Body of pancreas (tissue), 4 donors: ENCODE measurements around the gene NAT9. TPM values are rescaled to one million over a fixed set of nuclear protein-coding genes. Genes with fewer than 3 reads are reported as not detected.

Source experiments
- ATAC-seq: fragments of 150-250 bp; one replicate; pipeline ENCODE4 v1.9.1; 2016
- DNase-seq, 4 donors: peaks; one replicate each; pipeline ENCODE4 v3.0.0-alpha.2; 2019
- H3K27ac ChIP-seq, 4 donors: fragments of 200-600 bp; sonication (generic); 1 replicate in 3 of 4; 2 replicates in 1 of 4; pipeline versions ENCODE4 v1.5.1 to v1.6.1; 2016 to 2019; ENCODE audit warnings: mild to moderate bottlenecking in 1 of 4, mixed read lengths in 1 of 4, moderate library complexity in 1 of 4
- H3K27me3 ChIP-seq, 2 donors: fragments of 200-600 bp; sonication (generic); one replicate each; pipeline ENCODE4 v1.6.0; 2016; ENCODE audit warnings: mild to moderate bottlenecking in 1 of 2
- H3K36me3 ChIP-seq, 2 donors: fragments of 200-600 bp; sonication (generic); replicated peaks in 1 of 2; 2 replicates each; pipeline ENCODE4 v1.5.1; 2016; ENCODE audit warnings: low read depth in 2 of 2; ENCODE audit not compliant: insufficient read depth in 1 of 2
- H3K4me1 ChIP-seq: fragments of 200-600 bp; sonication (generic); one replicate; pipeline ENCODE4 v1.6.0; 2016
- H3K4me3 ChIP-seq, 2 donors: fragments of 200-600 bp; sonication (generic); 1 replicate in 1 of 2; 2 replicates in 1 of 2; pipeline ENCODE4 v1.5.1; 2016 to 2019
- H3K9me3 ChIP-seq, 3 donors: fragments of 200-600 bp; sonication (generic); 1 replicate in 2 of 3; 2 replicates in 1 of 3; pipeline ENCODE4 v1.5.1; 2016
- POLR2A ChIP-seq, 3 donors: fragments of 450-650 bp; IDR thresholded peaks; one replicate each; pipeline ENCODE4 v1.6.1; 2016; ENCODE audit warnings: antibody characterized with exemption in 3 of 3, mild to moderate bottlenecking in 2 of 3
- WGBS, 2 donors: methylation state at CpG; one replicate each; pipeline ENCODE4 v1.1.5; 2017; 5-methylcytosine and 5-hydroxymethylcytosine counted together
- intact Hi-C: fragments of 100-400 bp; cut with DNase I; formaldehyde crosslinking; loops from one replicate; pipeline ENCODE4 v1.15.1; 2023
- total RNA-seq, 2 donors: library from RNA; depleted of rRNA; stranded (reverse); fragments of >200 nt; gene quantifications; one replicate each; pipeline ENCODE4 v1.1.0, GENCODE V29; 2016
- TF ChIP-seq, protein P1 (sequence below), 7 experiments: fragments of 450-650 bp in 4 of 7; fragments of 200-600 bp in 3 of 7; sonication (generic) in 3 of 7; IDR thresholded peaks; one replicate each; pipeline ENCODE4 v1.5.1; 2016 to 2019; ENCODE audit warnings: antibody characterized with exemption in 7 of 7

The NAT9 gene
- total RNA-seq, 2 donors from 2014 or later: 21.8 to 23.3 TPM

DNA sequence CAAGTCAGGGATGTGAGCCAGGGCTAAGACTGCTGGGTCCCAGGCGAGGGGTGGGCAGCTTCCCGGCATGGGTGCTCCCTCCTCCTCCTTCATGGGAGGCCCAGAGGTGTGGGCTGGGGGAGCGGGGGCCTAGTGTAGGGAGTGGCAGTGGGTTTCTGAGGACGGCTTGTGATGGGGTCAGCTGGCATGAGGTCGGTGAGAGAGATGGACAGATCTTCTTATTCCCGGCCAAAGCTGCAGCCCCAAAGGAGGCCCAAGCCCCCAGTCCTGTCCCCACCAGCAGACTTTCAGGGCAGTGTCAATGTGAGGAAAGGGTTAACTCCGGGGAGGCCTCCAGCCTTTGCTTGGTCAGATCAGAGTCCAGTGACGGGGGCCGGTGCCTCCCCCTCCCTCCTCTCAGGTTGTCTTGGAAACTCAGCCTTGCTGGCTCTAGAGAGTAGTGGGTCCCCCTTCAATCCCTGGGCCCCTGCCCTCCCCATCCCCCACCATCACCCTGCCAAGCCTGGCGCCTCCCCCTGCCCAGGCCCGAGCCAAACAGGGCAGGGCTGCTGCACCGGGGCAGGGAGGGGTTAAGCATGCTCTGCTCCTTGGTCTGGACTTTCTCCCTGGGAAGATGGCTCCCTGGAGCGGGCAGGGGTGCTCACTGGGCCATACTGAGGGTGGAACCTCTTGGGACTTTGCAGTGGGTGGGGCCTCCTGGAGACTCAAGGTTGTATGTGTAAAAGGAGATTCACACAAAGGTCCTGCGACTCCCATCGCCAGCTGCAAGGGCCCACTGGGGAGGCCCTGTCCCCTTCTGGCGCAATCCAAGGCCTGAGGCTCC is 12.4 kb downstream of the NAT9 start:
- Histone ChIP-seq H3K4me3 (no peak overlapping the region), H3K27ac (peak overlapping the region; percentile 2 to 83 (median 40)), H3K9me3 (no peaks in the 10 kb centered on the region), H3K36me3 (no peaks in the 10 kb centered on the region), H3K27me3 (no peaks in the 10 kb centered on the region), H3K4me1 (peaks cover 82% of the 10 kb centered on the region)
- intact Hi-C loops: no loop called here
- ATAC-seq: no peak
- DNase-seq: no peak
- TF ChIP-seq, protein P1, sequence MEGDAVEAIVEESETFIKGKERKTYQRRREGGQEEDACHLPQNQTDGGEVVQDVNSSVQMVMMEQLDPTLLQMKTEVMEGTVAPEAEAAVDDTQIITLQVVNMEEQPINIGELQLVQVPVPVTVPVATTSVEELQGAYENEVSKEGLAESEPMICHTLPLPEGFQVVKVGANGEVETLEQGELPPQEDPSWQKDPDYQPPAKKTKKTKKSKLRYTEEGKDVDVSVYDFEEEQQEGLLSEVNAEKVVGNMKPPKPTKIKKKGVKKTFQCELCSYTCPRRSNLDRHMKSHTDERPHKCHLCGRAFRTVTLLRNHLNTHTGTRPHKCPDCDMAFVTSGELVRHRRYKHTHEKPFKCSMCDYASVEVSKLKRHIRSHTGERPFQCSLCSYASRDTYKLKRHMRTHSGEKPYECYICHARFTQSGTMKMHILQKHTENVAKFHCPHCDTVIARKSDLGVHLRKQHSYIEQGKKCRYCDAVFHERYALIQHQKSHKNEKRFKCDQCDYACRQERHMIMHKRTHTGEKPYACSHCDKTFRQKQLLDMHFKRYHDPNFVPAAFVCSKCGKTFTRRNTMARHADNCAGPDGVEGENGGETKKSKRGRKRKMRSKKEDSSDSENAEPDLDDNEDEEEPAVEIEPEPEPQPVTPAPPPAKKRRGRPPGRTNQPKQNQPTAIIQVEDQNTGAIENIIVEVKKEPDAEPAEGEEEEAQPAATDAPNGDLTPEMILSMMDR (IDR thresholded peaks at IDR 0.05): no peak
- TF ChIP-seq POLR2A (IDR thresholded peaks at IDR 0.05): no peak
- WGBS, 2 donors: 46 to 59% methylated on average over 9 to 14 of the region's 16 CpGs

DNA sequence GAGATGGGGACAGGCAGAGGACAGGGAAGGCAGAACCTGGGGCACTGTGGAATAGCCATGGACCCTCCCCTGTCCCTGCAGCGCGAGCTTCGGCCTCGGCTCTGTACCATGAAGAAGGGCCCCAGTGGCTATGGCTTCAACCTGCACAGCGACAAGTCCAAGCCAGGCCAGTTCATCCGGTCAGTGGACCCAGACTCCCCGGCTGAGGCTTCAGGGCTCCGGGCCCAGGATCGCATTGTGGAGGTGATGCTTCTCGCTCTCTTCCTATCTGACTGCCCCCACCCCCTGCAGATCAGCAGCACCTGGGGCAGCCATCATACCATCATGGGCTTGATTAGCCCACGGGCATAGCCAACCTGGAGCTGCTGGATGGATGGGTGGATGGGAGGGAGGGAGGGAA is 14.2 kb downstream of the NAT9 start:
- Histone ChIP-seq H3K27me3 (no peaks in the 10 kb centered on the region), H3K9me3 (no peaks in the 10 kb centered on the region), H3K4me3 (no peak overlapping the region), H3K4me1 (peaks cover 82% of the 10 kb centered on the region), H3K36me3 (no peaks in the 10 kb centered on the region), H3K27ac (peak overlapping the region in 2 of 4 donors; percentile 83 to 86)
- TF ChIP-seq, protein P1 (IDR thresholded peaks at IDR 0.05): no peak
- TF ChIP-seq POLR2A (IDR thresholded peaks at IDR 0.05): no peak
- 83 to 89% methylated on average over 4 to 11 of the region's 11 CpGs for WGBS, 2 donors
- ATAC-seq (no peak), DNase-seq (no peak)
- intact Hi-C loops: no loop called here

DNA sequence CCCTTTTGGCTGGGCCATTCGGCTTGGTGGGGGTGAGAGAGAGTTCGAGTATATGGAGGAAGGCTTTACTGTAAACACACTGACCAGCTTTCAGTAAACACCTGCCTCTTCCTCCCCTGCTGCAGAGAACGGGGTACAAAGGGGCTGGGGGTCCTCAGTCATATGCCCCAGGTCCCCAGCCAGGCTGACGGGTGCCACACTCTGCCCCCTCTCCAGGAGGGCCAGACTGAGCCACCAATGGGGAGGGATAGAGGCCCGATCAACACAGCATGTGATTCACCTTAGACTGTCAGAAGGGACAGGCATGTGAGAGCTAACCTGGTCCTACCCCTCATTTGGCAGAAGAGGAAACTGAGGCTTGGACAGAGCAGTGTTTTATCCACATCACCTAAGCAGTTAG is 14.7 kb downstream of the NAT9 start:
- Histone ChIP-seq H3K9me3 (no peaks in the 10 kb centered on the region), H3K27ac (peak overlapping the region in 3 of 4 donors; percentile 80 to 86 (median 83)), H3K27me3 (no peaks in the 10 kb centered on the region), H3K4me1 (peaks cover 84% of the 10 kb centered on the region), H3K36me3 (no peaks in the 10 kb centered on the region), H3K4me3 (no peak overlapping the region)
- DNase-seq (no peak), ATAC-seq (no peak)
- TF ChIP-seq, protein P1 (IDR thresholded peaks at IDR 0.05): no peak
- no peak for TF ChIP-seq POLR2A (IDR thresholded peaks at IDR 0.05)
- intact Hi-C loops: no loop called here
- 61 to 76% methylated on average over 5 of the region's 5 CpGs for WGBS, 2 donors

DNA sequence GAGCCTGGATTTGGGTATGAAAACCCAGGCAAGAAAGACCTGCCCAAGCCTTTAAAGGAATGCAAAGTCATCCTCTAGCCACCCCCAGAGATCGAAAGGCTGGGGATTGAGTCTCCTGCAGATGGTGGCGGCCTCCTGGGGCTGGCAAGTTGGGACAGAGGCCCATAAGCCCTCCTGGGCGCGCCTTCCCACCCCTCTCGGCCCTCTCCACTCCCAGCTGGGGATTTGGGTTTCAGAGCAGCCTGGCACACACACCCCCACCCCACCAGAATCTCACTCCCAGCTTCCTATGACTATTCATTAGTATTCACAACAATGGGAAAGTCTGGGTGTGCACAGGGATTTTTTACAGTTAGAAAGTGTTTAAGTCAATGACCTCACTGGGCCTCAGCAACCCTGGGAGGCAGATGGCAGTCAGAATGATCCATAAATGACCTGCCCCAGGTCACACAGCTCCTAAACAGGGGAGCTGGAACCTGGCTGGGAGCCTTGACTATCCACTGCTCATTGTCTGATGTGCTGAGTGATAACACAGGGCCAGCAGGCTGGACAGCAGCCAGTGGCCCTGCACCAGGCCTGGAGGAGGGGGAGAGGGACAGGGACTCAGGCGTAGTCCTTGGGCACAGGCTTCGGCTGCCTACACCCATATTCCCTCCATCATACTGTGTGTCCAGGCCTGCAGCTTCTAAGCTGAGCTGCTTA is 15.6 kb downstream of the NAT9 start:
- no peaks in the 10 kb centered on the region for H3K36me3 ChIP-seq
- peaks cover 88% of the 10 kb centered on the region for H3K4me1 ChIP-seq
- no peaks in the 10 kb centered on the region for H3K27me3 ChIP-seq
- ATAC-seq (peak; percentile 24), DNase-seq (peak in 1 of 4 donors; percentile 57)
- no peak overlapping the region for H3K4me3 ChIP-seq
- intact Hi-C loops: no loop called here
- TF ChIP-seq, protein P1 (IDR thresholded peaks at IDR 0.05): no peak
- TF ChIP-seq POLR2A (IDR thresholded peaks at IDR 0.05): no peak
- WGBS, 2 donors: 46 to 56% methylated on average over 7 of the region's 7 CpGs
- H3K9me3 ChIP-seq: no peaks in the 10 kb centered on the region
- peak overlapping the region; percentile 55 to 86 (median 82) for H3K27ac ChIP-seq
